NCI-H2196 (cell line): ENCODE measurements around the gene COX8C.
"Not testable (repeated sequence)": the region's sequence is repeated elsewhere in the genome, so short reads cannot be mapped to it uniquely, and the experiment has no call there.

Source experiments
- DNase-seq: peaks from one replicate; lab custom pipeline; 2025; ENCODE audit not compliant: unreplicated experiment; lab: John Stamatoyannopoulos, UW

Gene COX8C

GRCh38 chr14:93368996-93369712, 22.2 kb downstream of the COX8C start:
- no peak for DNase-seq

DNA sequence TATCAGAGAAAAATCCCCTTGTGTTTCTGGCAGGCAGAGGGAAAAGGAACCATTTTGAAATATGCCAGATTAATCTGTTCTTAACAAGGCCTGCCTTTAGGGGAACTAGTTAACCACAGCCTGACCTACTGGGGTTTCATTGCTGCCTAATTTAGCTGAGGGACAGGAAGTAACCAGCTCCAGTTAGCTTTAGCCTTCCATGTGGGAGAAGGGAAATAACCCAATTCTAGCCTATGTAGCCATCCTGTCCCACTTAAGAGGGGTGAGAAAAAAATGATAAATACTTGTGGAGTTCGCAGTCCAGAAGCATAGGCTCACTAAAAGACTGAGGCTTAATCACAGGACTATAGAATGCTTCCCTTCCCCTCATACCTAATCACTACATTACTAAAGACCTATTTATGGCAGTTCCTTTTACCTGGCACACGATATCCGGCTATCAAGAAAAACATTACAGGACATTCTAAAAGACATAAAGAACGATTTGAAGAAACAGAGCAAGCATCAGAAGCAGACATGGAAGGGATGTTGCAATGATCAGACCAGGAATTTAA, 22.8 kb downstream of the COX8C start:
- DNase-seq: no peak

DNA sequence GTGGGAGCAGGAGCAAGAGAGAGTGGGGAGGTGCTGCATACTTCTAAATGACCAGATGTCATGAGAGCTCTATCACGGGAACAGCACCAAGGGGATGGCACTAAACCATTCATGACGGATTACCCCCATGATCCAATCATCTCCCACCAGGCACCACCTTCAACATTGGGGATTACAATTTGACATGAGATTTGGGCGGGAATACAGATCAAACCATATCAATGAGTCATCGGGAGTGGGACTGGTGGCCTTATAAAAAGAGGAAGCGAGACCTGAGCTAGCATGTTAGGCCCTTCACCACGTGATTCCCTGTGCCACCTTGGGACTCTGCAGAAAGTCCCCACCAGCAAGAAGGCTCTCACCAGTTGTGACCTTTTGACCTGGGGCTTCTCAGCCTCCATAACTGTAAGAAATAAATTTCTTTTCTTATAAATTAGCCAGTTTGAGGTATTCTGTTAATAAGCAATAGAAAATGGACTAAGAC, 28.7 kb downstream of the COX8C start:
- no peak for DNase-seq

GRCh38 chr14:93379831-93380230, 32.8 kb downstream of the COX8C start:
- DNase-seq: no peak

GRCh38 chr14:93381644-93382043, 34.7 kb downstream of the COX8C start:
- DNase-seq: no peak

DNA sequence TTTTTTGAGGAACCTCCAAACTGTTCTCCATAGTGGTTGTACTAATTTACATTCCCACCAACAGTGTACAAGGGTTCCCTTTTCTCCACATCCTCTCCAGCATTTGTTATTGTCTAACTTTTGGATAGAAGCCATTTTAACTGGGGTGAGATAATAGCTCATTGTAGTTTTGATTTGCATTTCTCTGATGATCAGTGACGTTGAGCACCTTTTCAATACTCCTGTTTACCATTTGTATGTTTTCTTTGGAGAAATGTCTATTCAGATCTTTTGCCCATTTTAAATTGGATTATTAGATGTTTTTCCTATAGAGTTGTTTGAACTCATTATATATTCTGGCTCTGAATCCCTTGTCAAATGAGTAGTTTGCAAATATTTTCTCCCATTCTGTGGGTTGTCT, 37.3 kb downstream of the COX8C start:
- not testable (repeated sequence) for DNase-seq

DNA sequence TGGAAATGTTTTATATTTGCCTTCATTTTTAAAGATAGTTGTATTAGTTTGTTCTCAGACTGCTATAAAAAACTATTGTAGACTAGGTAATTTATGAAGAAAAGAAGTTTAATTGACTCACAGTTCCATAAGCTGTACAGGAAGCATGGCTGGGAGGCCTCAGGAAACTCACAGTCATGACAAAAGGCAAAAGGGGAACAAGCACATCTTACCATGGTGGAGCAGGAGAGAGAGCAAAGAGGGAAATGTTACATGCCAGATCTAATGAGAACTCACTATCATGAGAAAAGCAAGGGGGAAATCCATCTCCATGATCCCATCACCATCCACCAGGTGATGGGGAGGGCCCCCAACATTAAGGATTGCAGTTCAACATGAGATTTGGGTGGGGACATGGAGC, 48.2 kb downstream of the COX8C start:
- DNase-seq: no peak

DNA sequence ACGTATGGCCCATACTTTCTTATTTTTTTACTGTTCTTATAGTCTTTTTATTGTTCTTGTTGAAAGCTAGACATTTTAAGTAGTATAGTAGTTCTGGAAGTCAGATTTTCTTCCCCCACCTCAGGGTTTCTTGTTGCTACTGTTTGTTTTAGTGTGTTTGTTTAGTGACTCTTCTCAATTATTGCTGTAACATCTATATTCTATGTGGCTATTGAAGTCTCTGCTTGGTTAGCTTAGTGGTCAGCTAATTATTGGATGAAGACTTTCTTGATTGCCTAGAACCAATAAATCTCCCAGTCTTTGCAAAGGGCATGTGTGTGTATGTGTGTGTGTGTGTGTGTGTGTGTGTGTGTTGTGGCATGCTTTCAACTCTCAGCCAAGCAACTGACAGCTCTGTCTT, 49.5 kb downstream of the COX8C start:
- DNase-seq: no peak
